Small intestine (tissue), 7 donors: Measurements from ENCODE around the gene VIPR2. TPM values are rescaled to one million over a fixed set of nuclear protein-coding genes. Genes with fewer than 3 reads are reported as not detected.
A peak's percentile ranks its signal among the peaks of the same experiment; 100 is the strongest.
"Not testable (repeated sequence)": the region's sequence is repeated elsewhere in the genome, so short reads cannot be mapped to it uniquely, and the experiment has no call there.

Experiments used
- DNase-seq, 2 donors: peaks; one replicate each; pipeline versions ENCODE4 v3.0.0 to v3.0.0-alpha.2; 2013
- FAIRE-seq: peaks from 2 replicates; lab custom pipeline; 2012; peaks lifted over from hg19 to GRCh38; lab: Jason Lieb, UNC
- H3K27ac ChIP-seq, 3 donors: one replicate each; pipeline ENCODE4 v1.5.1; 2013; ENCODE audit warnings: low read length in 2 of 3, mild to moderate bottlenecking in 2 of 3, control low read depth in 1 of 3, inconsistent platforms in 1 of 3, low read depth in 1 of 3, moderate library complexity in 1 of 3
- H3K27me3 ChIP-seq, 3 donors: one replicate each; pipeline ENCODE4 v1.6.1; 2013; ENCODE audit warnings: low read length in 3 of 3, inconsistent platforms in 1 of 3; ENCODE audit not compliant: control insufficient read depth in 3 of 3, insufficient read depth in 3 of 3
- H3K36me3 ChIP-seq, 3 donors: one replicate each; pipeline ENCODE4 v1.6.1; 2013; ENCODE audit warnings: low read length in 3 of 3, inconsistent platforms in 1 of 3, low read depth in 1 of 3, mild to moderate bottlenecking in 1 of 3, moderate library complexity in 1 of 3; ENCODE audit not compliant: control insufficient read depth in 3 of 3, insufficient read depth in 2 of 3
- H3K4me1 ChIP-seq, 3 donors: one replicate each; pipeline ENCODE4 v1.6.1; 2013; ENCODE audit warnings: low read length in 2 of 3, inconsistent platforms in 1 of 3, low read depth in 1 of 3, mild to moderate bottlenecking in 1 of 3, moderate library complexity in 1 of 3; ENCODE audit not compliant: control insufficient read depth in 3 of 3, insufficient read depth in 2 of 3
- H3K4me3 ChIP-seq, 3 donors: one replicate each; pipeline ENCODE4 v1.5.1; 2013; ENCODE audit warnings: low read length in 3 of 3, control low read depth in 1 of 3, inconsistent platforms in 1 of 3, low read depth in 1 of 3, mild to moderate bottlenecking in 1 of 3, moderate library complexity in 1 of 3
- H3K9me3 ChIP-seq, 2 donors: one replicate each; pipeline ENCODE4 v1.6.1; 2013; ENCODE audit warnings: low read depth in 1 of 2, low read length in 1 of 2; ENCODE audit not compliant: control insufficient read depth in 2 of 2, insufficient read depth in 1 of 2
- WGBS, 3 donors: extraction: QIAGEN DNeasy Blood & Tissue Kit; methylation state at CpG; one replicate each; pipeline ENCODE4 v1.1.7; 2013; 5-methylcytosine and 5-hydroxymethylcytosine counted together
- polyA plus RNA-seq, 4 donors: library from polyadenylated mRNA; stranded (reverse) in 3 of 4; unstranded in 1 of 4; fragments of 200-250 nt in 3 of 4; fragments of 120-200 nt in 1 of 4; gene quantifications; one replicate each; pipeline versions ENCODE4 v1.2.1 to v1.2.3, GENCODE V29; 2013
- donor health status: healthy with polysubstance abuse.
- donor health status: control.
- donor health status: control.
- donor health status: Bipolar disorder and iron deficiency.
- donor health status: healthy.

Gene VIPR2
- polyA plus RNA-seq, 4 donors, result 0.81 to 1.2 (median 0.97) TPM; not detected in 1

- no peak for DNase-seq
- H3K4me1 ChIP-seq, result no peaks in the 10 kb centered on the region
- peaks cover 0 to 13% of the 10 kb centered on the region in 2 donors for H3K9me3 ChIP-seq
- no peak for FAIRE-seq
- H3K36me3 ChIP-seq, result no peaks in the 10 kb centered on the region
- H3K27ac ChIP-seq, result no peak overlapping the region
- 40 to 53% (median 42%) methylated on average over 21 of the region's 21 CpGs for WGBS, 3 donors
- peaks cover 3 to 26% (median 11%) of the 10 kb centered on the region in 3 donors for H3K27me3 ChIP-seq
- H3K4me3 ChIP-seq, result no peak overlapping the region
Observed at GRCh38 chr7:158991824-158992621, 152.6 kb downstream of the VIPR2 start.

DNA sequence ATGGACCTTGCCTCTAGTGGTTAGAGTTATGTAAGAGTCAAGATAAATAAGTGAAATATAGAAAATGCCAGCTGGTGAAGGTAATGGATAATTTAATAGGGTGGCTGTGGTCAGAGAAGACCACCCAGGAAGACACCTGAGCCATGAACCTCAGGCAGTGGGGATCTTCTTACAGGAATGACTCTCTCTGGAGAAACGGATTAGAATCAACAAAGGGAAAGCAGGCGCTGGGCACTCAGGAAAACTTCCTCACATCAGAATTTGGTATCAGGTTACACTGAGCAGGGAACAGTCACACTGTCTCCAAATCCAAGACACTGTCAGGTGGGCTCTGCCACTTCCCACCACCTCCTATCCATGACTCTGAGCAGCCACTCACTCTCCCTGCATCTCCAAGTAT is 155.7 kb downstream of the VIPR2 start:
- Histone ChIP-seq H3K4me3 (no peak overlapping the region), H3K4me1 (no peaks in the 10 kb centered on the region), H3K27me3 (peaks cover 0 to 18% (median 9%) of the 10 kb centered on the region in 3 donors), H3K36me3 (no peaks in the 10 kb centered on the region), H3K27ac (no peak overlapping the region), H3K9me3 (peaks cover 0 to 16% of the 10 kb centered on the region in 2 donors)
- 65 to 75% (median 66%) methylated on average over 2 of the region's 2 CpGs for WGBS, 3 donors
- FAIRE-seq (no peak), DNase-seq (no peak)

DNA sequence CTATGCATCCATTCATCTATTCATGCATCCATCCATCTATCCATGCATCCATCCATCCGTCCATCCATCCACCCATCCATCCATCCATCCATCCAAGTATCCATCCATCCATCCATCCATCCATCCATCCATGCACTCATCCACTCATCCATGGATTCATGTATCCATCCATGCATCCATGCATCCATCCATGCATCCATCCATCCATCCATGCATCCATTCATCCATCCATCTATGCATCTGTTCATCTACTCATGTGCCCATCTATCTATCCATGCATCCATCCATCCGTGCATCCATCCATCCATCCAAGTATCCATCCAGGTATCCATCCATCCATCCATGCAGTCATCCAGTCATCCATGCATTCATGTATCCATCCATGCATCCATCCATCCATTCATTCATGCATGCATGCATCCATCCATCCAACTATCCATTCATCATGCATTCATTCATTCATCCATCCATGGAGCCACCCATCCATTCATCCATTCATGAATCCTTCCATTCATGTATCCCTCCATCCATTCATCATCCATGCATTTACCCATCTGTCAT is 156.3 kb downstream of the VIPR2 start:
- 77 to 78% (median 78%) methylated on average over 2 of the region's 2 CpGs for WGBS, 3 donors
- no peak for DNase-seq
- no peak overlapping the region for H3K4me3 ChIP-seq
- no peak for FAIRE-seq
- H3K9me3 ChIP-seq, result peaks cover 0 to 19% of the 10 kb centered on the region in 2 donors
- H3K36me3 ChIP-seq, result no peaks in the 10 kb centered on the region
- H3K27ac ChIP-seq, result no peak overlapping the region
- H3K27me3 ChIP-seq, result peaks cover 0 to 13% (median 9%) of the 10 kb centered on the region in 3 donors
- no peaks in the 10 kb centered on the region for H3K4me1 ChIP-seq

- WGBS, 3 donors, result 45 to 65% (median 64%) methylated on average over 1 of the region's 1 CpG
- FAIRE-seq (no peak), DNase-seq (no peak)
- no peaks in the 10 kb centered on the region for H3K36me3 ChIP-seq
- H3K27ac ChIP-seq, result no peak overlapping the region
- H3K9me3 ChIP-seq, result peaks cover under 1 to 22% of the 10 kb centered on the region in 2 donors
- H3K27me3 ChIP-seq, result peaks cover 0 to 8% (median 6%) of the 10 kb centered on the region in 3 donors
- H3K4me3 ChIP-seq, result no peak overlapping the region
- no peaks in the 10 kb centered on the region for H3K4me1 ChIP-seq
Observed at GRCh38 chr7:158987691-158988090, 157.0 kb downstream of the VIPR2 start.

DNA sequence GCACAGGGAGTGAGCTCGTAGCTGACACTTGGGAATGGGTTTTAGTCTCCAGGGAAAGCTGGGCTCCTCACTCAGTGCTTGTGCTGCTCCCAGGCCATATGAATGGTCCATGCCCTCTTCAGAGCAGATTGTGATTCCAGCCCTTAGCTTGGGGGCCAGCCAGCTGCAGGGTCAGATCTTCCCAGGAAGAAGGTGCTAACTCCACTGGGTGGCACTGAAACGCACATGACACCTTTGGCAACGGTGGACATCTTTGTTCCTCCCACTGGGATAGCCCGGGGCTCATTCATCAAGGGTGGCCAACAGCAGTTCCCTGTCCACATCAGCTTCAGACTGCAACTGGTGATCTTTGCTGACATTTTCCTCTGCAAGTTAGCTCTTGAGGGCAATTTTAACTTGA is 159.1 kb downstream of the VIPR2 start:
- no peak for FAIRE-seq

GRCh38 chr7:158984007-158984406 is 160.7 kb downstream of the VIPR2 start:
- DNase-seq, H3K27ac ChIP-seq: not testable (repeated sequence)
- WGBS, 3 donors, result 51 to 65% (median 54%) methylated on average over 2 of the region's 2 CpGs

More for the DNA sequence above, 159.1 kb downstream of the VIPR2 start:
- Histone ChIP-seq H3K27me3 (no peaks in the 10 kb centered on the region), H3K27ac (no peak overlapping the region), H3K9me3 (peaks cover 3 to 40% of the 10 kb centered on the region in 2 donors), H3K4me3 (no peak overlapping the region), H3K36me3 (no peaks in the 10 kb centered on the region), H3K4me1 (no peaks in the 10 kb centered on the region)
- DNase-seq, result no peak
- 63 to 75% (median 71%) methylated on average over 4 of the region's 4 CpGs for WGBS, 3 donors

GRCh38 chr7:158982080-158982479 is 162.6 kb downstream of the VIPR2 start:
- not testable (repeated sequence) for H3K27me3 ChIP-seq, DNase-seq, H3K36me3 ChIP-seq, H3K4me1 ChIP-seq, FAIRE-seq, H3K27ac ChIP-seq, H3K4me3 ChIP-seq
- 78 to 80% (median 78%) methylated on average over 9 to 10 of the region's 15 CpGs for WGBS, 3 donors
- H3K9me3 ChIP-seq, result peaks cover 3 to 47% of the 10 kb centered on the region in 2 donors

More at GRCh38 chr7:158984007-158984406, 160.7 kb downstream of the VIPR2 start:
- not testable (repeated sequence) for H3K4me3 ChIP-seq, H3K36me3 ChIP-seq, H3K4me1 ChIP-seq, H3K27me3 ChIP-seq, FAIRE-seq
- peaks cover 3 to 47% of the 10 kb centered on the region in 2 donors for H3K9me3 ChIP-seq

GRCh38 chr7:158979635-158980351 is 164.9 kb downstream of the VIPR2 start:
- H3K27ac ChIP-seq, result peak overlapping the region in 1 of 3 donors; percentile 27

More at GRCh38 chr7:158979635-158980351, 164.9 kb downstream of the VIPR2 start:
- H3K4me1 ChIP-seq, result no peaks in the 10 kb centered on the region
- no peak for DNase-seq
- FAIRE-seq, result no peak
- no peaks in the 10 kb centered on the region for H3K36me3 ChIP-seq
- no peak overlapping the region for H3K4me3 ChIP-seq
- WGBS, 3 donors, result 77 to 81% (median 79%) methylated on average over 22 of the region's 22 CpGs
- H3K27me3 ChIP-seq, result no peaks in the 10 kb centered on the region
- H3K9me3 ChIP-seq, result peaks cover 3 to 39% of the 10 kb centered on the region in 2 donors
